ENCODE measurements around the gene KLHL29. TPM values are rescaled to one million over a fixed set of nuclear protein-coding genes. Genes with fewer than 3 reads are reported as not detected.

The KLHL29 gene
- total and polyA plus RNA-seq, 2 donors (not counting 3 experiments of a cell fraction or from before 2014, with no cell fraction given) = 4.6 to 12.7 TPM

GRCh38 chr2:23606968-23607367 is 222.0 kb downstream of the KLHL29 start:
- TF ChIP-seq JUN (IDR thresholded peaks at IDR 0.05; ENCODE audit: borderline replicate concordance, insufficient read depth, insufficient read length, low read depth) = no peak
- TF ChIP-seq FOS (IDR thresholded peaks at IDR 0.05; ENCODE audit: borderline replicate concordance, insufficient read depth, low read length) = peak; percentile 17
- Histone ChIP-seq H3K9ac (replicated peaks; ENCODE audit: extremely low read depth, insufficient read depth, low read length) (no peak overlapping the region), H3K9me3 (replicated peaks; ENCODE audit: control insufficient read depth, insufficient read depth, low read length) (no peaks in the 10 kb centered on the region), H3K36me3 (ENCODE audit: control insufficient read depth in 2 of 2, extremely low read depth in 1 of 2, insufficient read depth in 2 of 2, low read length in 2 of 2) (no peaks in the 10 kb centered on the region), H4K20me1 (replicated peaks; ENCODE audit: control insufficient read depth, extremely low read depth, insufficient read depth, low read length) (no peaks in the 10 kb centered on the region), H3K27me3 (ENCODE audit: control insufficient read depth in 2 of 2, insufficient read depth in 2 of 2, low read length in 2 of 2) (no peaks in the 10 kb centered on the region), H3K4me3 (replicated peaks in 1 of 3; ENCODE audit: insufficient read depth in 1 of 3, low read depth in 1 of 3, low read length in 3 of 3) (no peak overlapping the region), H3K9me1 (replicated peaks; ENCODE audit: control insufficient read depth, extremely low read depth, insufficient read depth, low read length) (no peaks in the 10 kb centered on the region), H2AFZ (ENCODE audit: low read depth, low read length) (no peak overlapping the region), H3K27ac (ENCODE audit: insufficient read depth, low read depth, low read length) (no peak overlapping the region), H3K79me2 (ENCODE audit: control insufficient read depth, insufficient read depth, low read length) (no peaks in the 10 kb centered on the region), H3K4me1 (ENCODE audit: control insufficient read depth, extremely low read depth, insufficient read depth, low read length) (no peaks in the 10 kb centered on the region), H3K4me2 (ENCODE audit: insufficient read depth, low read length) (no peak overlapping the region)
- ChIA-PET POLR2A (no interaction called here), CTCF (interaction anchor here (1.6 kb wide), 1 partner anchor 18 kb away, joined by 6 read pairs; no protein-coding TSS in a partner anchor)
- dilution Hi-C loops (cut with MboI; ENCODE audit: extremely low pct_ligation_motif_present, low sequenced_read_pairs) (no loop called here), intact Hi-C loops (cut with micrococcal nuclease) (no loop called here)
- FAIRE-seq (no peak), DNase-seq (ENCODE audit: low read depth, low spot score) (no peak)
- no TSS peak for BruUV-seq (replicated peaks)

GRCh38 chr2:23607925-23608324 is 222.9 kb downstream of the KLHL29 start:
- FAIRE-seq = no peak
- no TSS peak for BruUV-seq (replicated peaks)
- POLR2A ChIA-PET = no interaction called here

More at GRCh38 chr2:23607925-23608324, 222.9 kb downstream of the KLHL29 start:
- no peaks in the 10 kb centered on the region for H3K79me2 ChIP-seq (ENCODE audit: control insufficient read depth, insufficient read depth, low read length)
- no peaks in the 10 kb centered on the region for H3K27me3 ChIP-seq (ENCODE audit: control insufficient read depth in 2 of 2, insufficient read depth in 2 of 2, low read length in 2 of 2)
- H2AFZ ChIP-seq (ENCODE audit: low read depth, low read length) = no peak overlapping the region
- no peaks in the 10 kb centered on the region for H3K9me1 ChIP-seq (replicated peaks; ENCODE audit: control insufficient read depth, extremely low read depth, insufficient read depth, low read length)
- intact Hi-C loops (cut with micrococcal nuclease) = no loop called here
- dilution Hi-C loops (cut with MboI; ENCODE audit: extremely low pct_ligation_motif_present, low sequenced_read_pairs) = no loop called here
- no peaks in the 10 kb centered on the region for H3K36me3 ChIP-seq (ENCODE audit: control insufficient read depth in 2 of 2, extremely low read depth in 1 of 2, insufficient read depth in 2 of 2, low read length in 2 of 2)
- no peaks in the 10 kb centered on the region for H4K20me1 ChIP-seq (replicated peaks; ENCODE audit: control insufficient read depth, extremely low read depth, insufficient read depth, low read length)
- no peak overlapping the region for H3K27ac ChIP-seq (ENCODE audit: insufficient read depth, low read depth, low read length)
- H3K4me2 ChIP-seq (ENCODE audit: insufficient read depth, low read length) = no peak overlapping the region
- no peak overlapping the region for H3K4me3 ChIP-seq (replicated peaks in 1 of 3; ENCODE audit: insufficient read depth in 1 of 3, low read depth in 1 of 3, low read length in 3 of 3)
- no peaks in the 10 kb centered on the region for H3K9me3 ChIP-seq (replicated peaks; ENCODE audit: control insufficient read depth, insufficient read depth, low read length)
- DNase-seq (ENCODE audit: low read depth, low spot score) = no peak
- H3K4me1 ChIP-seq (ENCODE audit: control insufficient read depth, extremely low read depth, insufficient read depth, low read length) = no peaks in the 10 kb centered on the region
- H3K9ac ChIP-seq (replicated peaks; ENCODE audit: extremely low read depth, insufficient read depth, low read length) = no peak overlapping the region
- CTCF ChIA-PET = interaction anchor here (0.9 to 1.6 kb wide), 3 partner anchors 10 to 87 kb away, joined by 3 to 6 read pairs (median 3); no protein-coding TSS in a partner anchor
- TF ChIP-seq POLR2A (IDR thresholded peaks at IDR 0.05; ENCODE audit: low read depth, low read length) (no peak), GATA2 (IDR thresholded peaks at IDR 0.05; ENCODE audit: insufficient read depth, insufficient read length, low read depth, low read length) (no peak), MYC (IDR thresholded peaks at IDR 0.05; ENCODE audit: low read depth, low read length) (no peak), EZH2 (IDR thresholded peaks at IDR 0.05; ENCODE audit: borderline replicate concordance, low read depth, low read length, severe bottlenecking) (no peak), JUN (IDR thresholded peaks at IDR 0.05; ENCODE audit: borderline replicate concordance, insufficient read depth, insufficient read length, low read depth) (no peak), MAX (IDR thresholded peaks at IDR 0.05; ENCODE audit: insufficient read depth, insufficient read length) (no peak), CTCF (IDR thresholded peaks at IDR 0.05; ENCODE audit: extremely low read depth in 1 of 2, insufficient read depth in 1 of 2, low read depth in 1 of 2, low read length in 2 of 2) (no peak), FOS (IDR thresholded peaks at IDR 0.05; ENCODE audit: borderline replicate concordance, insufficient read depth, low read length) (no peak), POLR2AphosphoS5 (IDR thresholded peaks at IDR 0.05; ENCODE audit: insufficient read depth, low read depth, low read length) (no peak)

Data from endothelial cell of umbilical vein (primary cell).